NCI-H2081 (cell line): Measurements from ENCODE around the gene HDGF.
"Not testable (repeated sequence)": the region's sequence is repeated elsewhere in the genome, so short reads cannot be mapped to it uniquely, and the experiment has no call there.

Experiments
- DNase-seq, 2 experiments: peaks; one replicate each; lab custom pipeline; 2025; lab: John Stamatoyannopoulos, UW

HDGF gene

GRCh38 chr1:156767101-156767878 lies 15.8 kb upstream of the HDGF start, which contains the start of gene PRCC:
TSS of gene PRCC (plus strand) at chr1:156767535. CDS start at chr1:156767772, 237 bp downstream.
- DNase-seq = peak; percentile 100

- DNase-seq = no peak
Observed at GRCh38 chr1:156766298-156767100, 15.0 kb upstream of the HDGF start.

- DNase-seq = no peak
Observed at GRCh38 chr1:156765666-156766065, 14.2 kb upstream of the HDGF start.

GRCh38 chr1:156765136-156765535 lies 13.7 kb upstream of the HDGF start:
- DNase-seq = not testable (repeated sequence)

GRCh38 chr1:156760796-156761104 lies 9.3 kb upstream of the HDGF start:
- DNase-seq = no peak

- DNase-seq = no peak
Observed at GRCh38 chr1:156760092-156760795, 8.8 kb upstream of the HDGF start.

- not testable (repeated sequence) for DNase-seq
Observed at GRCh38 chr1:156757572-156758253, 6.2 kb upstream of the HDGF start.

- DNase-seq = no peak
Observed at GRCh38 chr1:156756355-156756754, 4.9 kb upstream of the HDGF start.

GRCh38 chr1:156755527-156755950 lies 4.1 kb upstream of the HDGF start:
- no peak for DNase-seq

- no peak for DNase-seq
Observed at GRCh38 chr1:156754219-156754618, 2.7 kb upstream of the HDGF start.

GRCh38 chr1:156752843-156753482 lies 1.5 kb upstream of the HDGF start:
- no peak for DNase-seq

GRCh38 chr1:156751757-156752481 lies 444 bp upstream of the HDGF start:
- DNase-seq = peak; percentile 99

- DNase-seq = peak; percentile 31 to 57
Observed at GRCh38 chr1:156750711-156751450, 594 bp downstream of the HDGF start.

- peak; percentile 63 to 81 for DNase-seq
Observed at GRCh38 chr1:156750191-156750672, 1.2 kb downstream of the HDGF start.

GRCh38 chr1:156749419-156750118 lies 1.9 kb downstream of the HDGF start:
- DNase-seq = no peak

- DNase-seq = no peak
Observed at GRCh38 chr1:156748670-156749418, 2.6 kb downstream of the HDGF start.

GRCh38 chr1:156747742-156748669 lies 3.5 kb downstream of the HDGF start:
- peak in 1 of 2 experiments; percentile 39 for DNase-seq
